Kidney (tissue), 14 donors: ENCODE data around the gene AGBL1. TPM values are rescaled to one million over a fixed set of nuclear protein-coding genes. Genes with fewer than 3 reads are reported as not detected.

Experiments
- DNase-seq, 5 donors: peaks; one replicate each; pipeline ENCODE4 v3.0.0-alpha.2; 2013 to 2020
- FAIRE-seq: peaks from 2 replicates; lab custom pipeline; 2012; peaks lifted over from hg19 to GRCh38; lab: Jason Lieb, UNC
- H3K27ac ChIP-seq, 2 donors: one replicate each; pipeline ENCODE4 v1.7.0; 2013; ENCODE audit warnings: low read depth in 2 of 2, low read length in 2 of 2, inconsistent platforms in 1 of 2
- H3K27me3 ChIP-seq: one replicate; pipeline ENCODE4 v1.7.1; 2013; ENCODE audit warnings: low read length, inconsistent platforms; ENCODE audit not compliant: control insufficient read depth, insufficient read depth
- H3K36me3 ChIP-seq, 3 donors: one replicate each; pipeline versions ENCODE4 v1.7.0 to v1.7.1; 2013; ENCODE audit warnings: low read length in 3 of 3, control low read depth in 1 of 3, inconsistent platforms in 1 of 3; ENCODE audit not compliant: insufficient read depth in 3 of 3, control insufficient read depth in 2 of 3
- H3K4me1 ChIP-seq, 3 donors: one replicate each; pipeline versions ENCODE4 v1.7.0 to v1.7.1; 2013; ENCODE audit warnings: low read length in 3 of 3, inconsistent platforms in 1 of 3, low read depth in 1 of 3; ENCODE audit not compliant: control insufficient read depth in 2 of 3, insufficient read depth in 2 of 3
- H3K4me3 ChIP-seq, 3 donors: one replicate each; pipeline versions ENCODE4 v1.7.0 to v1.8.1; 2013; ENCODE audit warnings: low read length in 3 of 3, control low read depth in 1 of 3, inconsistent platforms in 1 of 3
- H3K9ac ChIP-seq, 3 donors: one replicate each; pipeline versions ENCODE4 v1.7.0 to v1.7.1; 2013; ENCODE audit warnings: low read length in 3 of 3, control low read depth in 1 of 3, inconsistent platforms in 1 of 3
- H3K9me3 ChIP-seq, 3 donors: one replicate each; pipeline versions ENCODE4 v1.7.0 to v1.7.1; 2013; ENCODE audit warnings: low read length in 3 of 3, control low read depth in 1 of 3, inconsistent platforms in 1 of 3; ENCODE audit not compliant: control insufficient read depth in 2 of 3, insufficient read depth in 1 of 3
- intact Hi-C: fragments of 100-400 bp; cut with DNase I; formaldehyde crosslinking; loops from one replicate; pipeline ENCODE4 v1.11.1; 2022
- polyA plus RNA-seq: library from polyadenylated mRNA; stranded (reverse); fragments of 350-450 nt; fragmentation: Illumina TruSeq; extraction: RNeasy Lipid Tissue Mini Kit (QIAGEN cat#74804); gene quantifications from one replicate; pipeline ENCODE4 v1.2.3, GENCODE V29; 2014; ENCODE audit warnings: low read depth, low replicate concordance; ENCODE audit not compliant: insufficient read depth
- total RNA-seq: library from RNA; stranded (reverse); fragmentation: NEBNext Ultra II Directional; extraction: Animal tissue kit (Norgen Biotek cat#: 25700); gene quantifications from one replicate; pipeline ENCODE4 v1.2.1, GENCODE V29; 2021
- TF ChIP-seq, protein P1 (sequence below): IDR thresholded peaks from 3 replicates; pipeline ENCODE4 v1.5.1; 2012; ENCODE audit warnings: mild to moderate bottlenecking, moderate library complexity, borderline replicate concordance; ENCODE audit not compliant: insufficient read depth; ENCODE audit errors: extremely low read depth
- donor health status: control.
- donor health status: control.
- donor health status: control.
- donor health status: control.
- donor health status: control.
- donor health status: DM: yes; HTN: yes; CAD: no.
- donor health status: Normal renal cell carcinoma (clear cell type).

The AGBL1 gene
- total and polyA plus RNA-seq, 2 donors from 2014 or later = not detected

DNA sequence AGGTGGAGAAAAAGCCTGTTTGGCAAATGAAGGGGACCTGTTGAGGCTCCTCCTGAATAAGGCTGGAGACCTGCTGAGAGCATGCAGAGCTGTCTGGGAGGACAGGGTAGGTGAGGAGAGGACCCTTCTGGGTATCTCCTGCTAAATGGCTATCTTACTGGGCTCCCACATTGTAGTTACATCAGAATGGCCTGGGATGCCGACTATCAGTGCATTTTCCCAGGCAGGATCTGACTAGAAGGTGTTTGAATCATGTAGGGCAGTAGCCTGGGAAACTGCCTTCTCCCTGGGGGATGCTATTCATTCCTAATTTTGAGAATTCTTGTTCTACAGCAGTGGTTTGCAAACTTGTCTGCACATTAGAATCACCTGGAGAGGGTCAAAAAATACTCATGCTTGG is 631 bp downstream of the AGBL1 start:
- no peak for FAIRE-seq
- H3K27me3 ChIP-seq = no peaks in the 10 kb centered on the region
- intact Hi-C loops = no loop called here
- H3K4me3 ChIP-seq = no peak overlapping the region
- H3K27ac ChIP-seq = no peak overlapping the region
- no peaks in the 10 kb centered on the region for H3K4me1 ChIP-seq
- H3K9me3 ChIP-seq = no peaks in the 10 kb centered on the region
- DNase-seq = no peak
- TF ChIP-seq, protein P1, sequence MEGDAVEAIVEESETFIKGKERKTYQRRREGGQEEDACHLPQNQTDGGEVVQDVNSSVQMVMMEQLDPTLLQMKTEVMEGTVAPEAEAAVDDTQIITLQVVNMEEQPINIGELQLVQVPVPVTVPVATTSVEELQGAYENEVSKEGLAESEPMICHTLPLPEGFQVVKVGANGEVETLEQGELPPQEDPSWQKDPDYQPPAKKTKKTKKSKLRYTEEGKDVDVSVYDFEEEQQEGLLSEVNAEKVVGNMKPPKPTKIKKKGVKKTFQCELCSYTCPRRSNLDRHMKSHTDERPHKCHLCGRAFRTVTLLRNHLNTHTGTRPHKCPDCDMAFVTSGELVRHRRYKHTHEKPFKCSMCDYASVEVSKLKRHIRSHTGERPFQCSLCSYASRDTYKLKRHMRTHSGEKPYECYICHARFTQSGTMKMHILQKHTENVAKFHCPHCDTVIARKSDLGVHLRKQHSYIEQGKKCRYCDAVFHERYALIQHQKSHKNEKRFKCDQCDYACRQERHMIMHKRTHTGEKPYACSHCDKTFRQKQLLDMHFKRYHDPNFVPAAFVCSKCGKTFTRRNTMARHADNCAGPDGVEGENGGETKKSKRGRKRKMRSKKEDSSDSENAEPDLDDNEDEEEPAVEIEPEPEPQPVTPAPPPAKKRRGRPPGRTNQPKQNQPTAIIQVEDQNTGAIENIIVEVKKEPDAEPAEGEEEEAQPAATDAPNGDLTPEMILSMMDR = no peak
- H3K9ac ChIP-seq = no peak overlapping the region
- H3K36me3 ChIP-seq = no peaks in the 10 kb centered on the region

DNA sequence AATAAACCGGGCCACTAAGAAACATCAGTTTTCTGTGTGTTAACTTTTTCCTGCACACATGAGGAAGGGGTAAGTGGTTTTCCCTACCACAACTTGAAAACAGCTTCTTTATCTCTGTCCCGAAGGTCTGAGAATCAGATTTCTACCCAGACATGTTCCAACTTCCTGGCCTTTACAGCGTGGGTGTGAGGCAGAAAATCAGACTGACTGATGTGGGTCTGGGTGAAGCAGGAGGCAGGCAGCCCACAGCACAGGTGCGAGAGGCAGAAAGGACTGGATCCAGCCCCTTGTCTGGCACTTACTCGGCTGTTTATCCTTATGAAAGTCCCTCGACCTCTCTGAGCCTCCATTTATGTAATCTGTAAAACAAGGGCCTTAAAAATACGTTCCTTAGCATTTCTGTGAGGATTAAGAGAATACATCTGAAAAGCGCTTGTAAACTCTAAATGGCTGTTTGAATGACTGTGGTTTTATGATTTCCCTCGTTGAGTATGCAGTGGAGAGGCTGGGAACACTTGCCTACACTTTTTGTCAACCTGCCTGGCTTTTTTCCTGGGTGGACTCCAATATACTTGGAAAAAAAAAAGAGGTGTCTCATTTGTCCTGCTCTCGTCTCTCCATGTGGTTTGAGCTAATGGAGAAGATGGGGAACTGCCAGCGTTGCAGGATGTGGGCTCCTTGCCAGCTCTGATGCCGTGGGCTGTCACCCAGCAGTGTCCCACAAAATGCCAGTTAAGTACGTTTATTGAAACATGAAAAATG is 3.1 kb downstream of the AGBL1 start:
- no peak for FAIRE-seq
- intact Hi-C loops = no loop called here
- no peaks in the 10 kb centered on the region for H3K27me3 ChIP-seq
- H3K4me3 ChIP-seq = no peak overlapping the region
- no peak overlapping the region for H3K27ac ChIP-seq
- H3K9ac ChIP-seq = no peak overlapping the region
- H3K36me3 ChIP-seq = no peaks in the 10 kb centered on the region
- no peak for DNase-seq
- H3K4me1 ChIP-seq = no peaks in the 10 kb centered on the region
- TF ChIP-seq, protein P1 = no peak
- H3K9me3 ChIP-seq = no peaks in the 10 kb centered on the region

DNA sequence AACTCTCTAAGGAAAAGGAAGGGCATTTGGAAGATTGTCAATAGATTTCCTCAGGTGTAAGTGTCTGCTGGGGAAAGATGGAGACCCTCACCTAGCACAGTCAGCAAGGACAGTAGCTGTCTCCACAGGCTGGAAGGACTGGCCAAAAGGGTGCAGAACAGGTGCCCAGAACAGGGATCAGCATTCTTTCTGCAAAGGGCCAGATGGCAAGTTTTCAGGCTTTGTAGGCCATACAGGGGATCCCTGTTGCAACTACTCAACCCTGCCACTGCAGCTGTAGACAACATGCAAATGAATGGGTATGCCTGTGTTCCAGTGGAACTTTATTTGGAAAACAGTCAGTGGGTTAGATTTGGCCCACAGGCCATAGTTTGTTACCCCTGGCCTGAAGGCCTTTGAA is 8.1 kb downstream of the AGBL1 start:
- Histone ChIP-seq H3K27me3 (no peaks in the 10 kb centered on the region), H3K4me1 (no peaks in the 10 kb centered on the region), H3K9ac (no peak overlapping the region), H3K9me3 (no peaks in the 10 kb centered on the region), H3K27ac (no peak overlapping the region), H3K36me3 (no peaks in the 10 kb centered on the region), H3K4me3 (no peak overlapping the region)
- DNase-seq (no peak), FAIRE-seq (no peak)
- TF ChIP-seq, protein P1 = no peak
- intact Hi-C loops = no loop called here
